ENCODE data around the gene MIX23.

DNA sequence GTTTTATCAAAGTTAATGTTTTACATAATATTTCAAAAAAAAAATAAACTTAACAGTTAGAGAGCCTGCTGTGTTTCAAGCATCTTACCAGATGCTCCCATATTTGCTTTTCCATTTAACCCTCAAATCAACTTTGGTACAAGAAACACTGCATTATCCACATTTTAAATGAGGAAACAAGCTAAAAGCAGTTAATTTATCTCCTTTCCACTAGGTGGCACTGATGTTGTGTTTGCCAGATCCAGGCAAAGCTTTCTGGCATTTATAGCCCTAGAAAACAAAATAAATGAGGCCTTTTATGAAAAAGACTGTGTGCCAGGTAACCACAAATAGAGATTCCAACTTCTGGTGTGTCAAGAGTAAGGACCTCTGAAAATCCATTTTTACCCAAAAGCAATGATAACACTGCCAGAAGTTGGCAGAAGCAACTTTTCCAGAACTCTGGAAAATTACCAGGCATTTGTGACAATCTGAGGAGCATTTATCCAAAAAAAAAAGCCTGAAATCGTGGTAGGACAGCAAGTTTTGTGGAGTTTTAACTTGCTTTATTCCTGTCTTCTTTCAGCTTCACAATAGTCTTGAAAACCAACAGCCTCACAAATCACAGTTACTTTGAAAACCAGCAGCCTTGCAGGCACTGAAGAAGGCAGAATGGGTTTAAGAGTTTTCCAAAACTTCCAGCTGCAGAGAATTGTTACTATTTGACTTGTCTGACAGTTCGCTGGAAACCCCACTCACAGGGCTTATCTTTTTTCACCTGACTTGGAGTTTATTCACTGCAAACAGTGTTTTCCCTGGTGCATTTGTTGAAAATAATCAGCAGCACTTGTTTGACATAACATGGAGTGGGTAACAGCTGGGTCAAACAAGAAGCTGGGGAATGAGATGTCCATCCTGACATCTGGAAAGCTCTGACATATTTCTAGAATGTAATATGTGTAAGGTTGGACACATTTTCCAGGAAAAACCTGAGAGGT is 10.1 kb upstream of the MIX23 start:
- no peak for TF ChIP-seq RAD51 (IDR thresholded peaks at IDR 0.05)
- TF ChIP-seq RB1 (IDR thresholded peaks at IDR 0.05; ENCODE audit: borderline replicate concordance): 0 out of 2 replicates have a peak, but pooled peaks have one; percentile 27
- no peak for TF ChIP-seq ZNF622 (IDR thresholded peaks at IDR 0.05)
- no peak for TF ChIP-seq RFX5 (IDR thresholded peaks at IDR 0.05; ENCODE audit: low read depth, low read length)
- peak; percentile 43; the same call in 1 of the 2 replicates for TF ChIP-seq SMC3 (IDR thresholded peaks at IDR 0.05; ENCODE audit: borderline replicate concordance, low read length)
- no peak for TF ChIP-seq POLR2AphosphoS5 (IDR thresholded peaks at IDR 0.05; ENCODE audit: low read length)
- TF ChIP-seq, protein P1, sequence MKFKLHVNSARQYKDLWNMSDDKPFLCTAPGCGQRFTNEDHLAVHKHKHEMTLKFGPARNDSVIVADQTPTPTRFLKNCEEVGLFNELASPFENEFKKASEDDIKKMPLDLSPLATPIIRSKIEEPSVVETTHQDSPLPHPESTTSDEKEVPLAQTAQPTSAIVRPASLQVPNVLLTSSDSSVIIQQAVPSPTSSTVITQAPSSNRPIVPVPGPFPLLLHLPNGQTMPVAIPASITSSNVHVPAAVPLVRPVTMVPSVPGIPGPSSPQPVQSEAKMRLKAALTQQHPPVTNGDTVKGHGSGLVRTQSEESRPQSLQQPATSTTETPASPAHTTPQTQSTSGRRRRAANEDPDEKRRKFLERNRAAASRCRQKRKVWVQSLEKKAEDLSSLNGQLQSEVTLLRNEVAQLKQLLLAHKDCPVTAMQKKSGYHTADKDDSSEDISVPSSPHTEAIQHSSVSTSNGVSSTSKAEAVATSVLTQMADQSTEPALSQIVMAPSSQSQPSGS (IDR thresholded peaks at IDR 0.05; ENCODE audit: low read length): no peak
- TF ChIP-seq BHLHE40 (IDR thresholded peaks at IDR 0.05; ENCODE audit: borderline replicate concordance in 1 of 2, low read depth in 2 of 2, low read length in 1 of 2): no peak
- no peak for TF ChIP-seq BRCA1 (IDR thresholded peaks at IDR 0.05; ENCODE audit: low read depth, low read length)
- no peak for TF ChIP-seq USF2 (IDR thresholded peaks at IDR 0.05; ENCODE audit: borderline replicate concordance, low read depth, low read length)

Measured in GM12878 (cell line).